GM10248 (cell line): ENCODE measurements around the gene PCDH9.

Experiments
- CTCF ChIA-PET: fragments of 300-600 bp; sonication (Branson Sonifier 250); formaldehyde crosslinking; extraction: SDS; loops from one replicate; lab custom pipeline; 2021; ENCODE audit warnings: antibody characterized with exemption; lab: Yijun Ruan, JAX
- POLR2A ChIA-PET: fragments of 350-650 bp; sonication (Branson Sonifier 250); formaldehyde crosslinking; extraction: SDS; loops from one replicate; lab custom pipeline; 2020; ENCODE audit warnings: antibody characterized with exemption; lab: Yijun Ruan, JAX
- DNase-seq: peaks from one replicate; pipeline ENCODE4 v3.0.0; 2012; ENCODE audit errors: extremely low spot score
- CTCF ChIP-seq: IDR thresholded peaks from 2 replicates; pipeline ENCODE4 v1.5.1; 2012; ENCODE audit warnings: mild to moderate bottlenecking, low read depth; ENCODE audit errors: extremely low read depth, missing control alignments, control extremely low read depth

The PCDH9 gene

GRCh38 chr13:67175836-67176459 lies 54.2 kb downstream of the PCDH9 start:
- ChIA-PET POLR2A (no interaction called here), CTCF (no interaction called here)
- TF ChIP-seq CTCF: no peak
- DNase-seq: no peak

DNA sequence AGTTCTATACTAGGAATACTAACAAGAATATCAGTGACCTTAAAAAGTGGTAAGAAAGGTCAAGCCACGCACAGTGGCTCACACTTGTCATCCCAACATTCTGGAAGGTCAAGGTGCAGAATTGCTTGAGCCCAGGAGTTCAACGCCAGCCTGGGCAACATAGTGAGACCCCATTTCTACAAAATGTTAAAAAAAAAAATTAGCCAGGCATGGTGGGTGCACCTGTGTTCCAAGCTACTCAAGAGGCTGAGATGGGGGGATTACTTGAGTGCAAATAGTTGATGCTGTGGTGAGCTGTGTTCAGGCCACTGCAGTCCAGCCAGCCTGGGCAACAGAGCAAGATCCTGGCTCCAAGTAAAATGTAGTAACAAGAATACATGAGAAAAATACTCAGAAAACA lies 61.8 kb downstream of the PCDH9 start:
- ChIA-PET CTCF (no interaction called here), POLR2A (no interaction called here)
- DNase-seq: no peak
- TF ChIP-seq CTCF: no peak

GRCh38 chr13:67167420-67167819 lies 62.7 kb downstream of the PCDH9 start:
- TF ChIP-seq CTCF: no peak
- CTCF ChIA-PET: no interaction called here
- no peak for DNase-seq
- POLR2A ChIA-PET: no interaction called here

DNA sequence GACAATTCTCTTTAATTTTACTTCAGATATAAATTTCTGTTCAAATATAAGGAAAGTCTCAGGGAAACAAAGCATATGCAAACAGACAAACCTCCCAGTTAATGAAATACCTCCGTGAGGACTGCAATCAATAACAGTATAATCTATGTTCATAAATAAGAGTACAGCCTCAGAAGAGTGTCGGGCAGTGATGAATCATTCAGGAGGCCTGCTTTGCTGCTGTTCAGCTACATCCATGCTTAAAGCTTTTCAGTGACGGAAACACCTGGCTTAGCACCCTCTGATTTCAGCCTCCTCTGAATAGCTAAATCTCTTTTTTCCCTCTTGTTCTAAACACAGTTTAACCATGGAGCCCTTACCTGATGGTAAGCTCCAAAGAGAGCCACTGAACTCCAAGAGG lies 69.0 kb downstream of the PCDH9 start:
- DNase-seq: no peak
- ChIA-PET POLR2A (no interaction called here), CTCF (interaction anchor here (1.6 to 1.7 kb wide), 2 partner anchors 10 to 20 kb away, joined by 4 read pairs; no protein-coding TSS in a partner anchor)
- no peak for TF ChIP-seq CTCF

GRCh38 chr13:67158903-67159302 lies 71.2 kb downstream of the PCDH9 start:
- TF ChIP-seq CTCF: no peak
- POLR2A ChIA-PET: no interaction called here
- CTCF ChIA-PET: interaction anchor here (1.1 kb wide), 1 partner anchor 11 kb away, joined by 3 read pairs; no protein-coding TSS in a partner anchor
- no peak for DNase-seq

GRCh38 chr13:67156723-67157060 lies 73.4 kb downstream of the PCDH9 start:
- CTCF ChIA-PET: no interaction called here

More at GRCh38 chr13:67156723-67157060, 73.4 kb downstream of the PCDH9 start:
- no peak for TF ChIP-seq CTCF
- DNase-seq: no peak
- POLR2A ChIA-PET: no interaction called here
